NCI-H2029 (cell line): Measurements from ENCODE around the gene HIP1.
"Not testable (repeated sequence)": the region's sequence is repeated elsewhere in the genome, so short reads cannot be mapped to it uniquely, and the experiment has no call there.

Source experiments
- DNase-seq: peaks from one replicate; lab custom pipeline; 2025; lab: John Stamatoyannopoulos, UW

Gene HIP1

DNA sequence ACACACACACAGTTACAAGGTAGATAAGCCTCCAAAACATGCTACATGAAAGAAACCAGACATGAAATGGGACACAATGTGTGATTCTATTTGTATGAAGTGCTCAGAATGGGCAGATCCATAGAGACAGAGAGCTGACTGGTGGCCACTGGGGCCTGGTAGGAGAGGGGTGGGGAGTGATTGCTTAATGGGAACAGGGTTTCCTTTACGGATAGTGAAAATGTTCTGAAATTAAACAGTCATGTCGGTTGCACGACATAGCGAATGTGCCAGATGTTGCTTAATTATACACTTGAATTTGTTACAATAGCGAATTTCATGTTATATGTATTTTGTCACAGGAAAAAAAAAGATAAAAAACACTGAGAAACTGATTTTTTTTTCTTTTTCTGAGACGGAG lies 124.3 kb downstream of the HIP1 start:
- no peak for DNase-seq

DNA sequence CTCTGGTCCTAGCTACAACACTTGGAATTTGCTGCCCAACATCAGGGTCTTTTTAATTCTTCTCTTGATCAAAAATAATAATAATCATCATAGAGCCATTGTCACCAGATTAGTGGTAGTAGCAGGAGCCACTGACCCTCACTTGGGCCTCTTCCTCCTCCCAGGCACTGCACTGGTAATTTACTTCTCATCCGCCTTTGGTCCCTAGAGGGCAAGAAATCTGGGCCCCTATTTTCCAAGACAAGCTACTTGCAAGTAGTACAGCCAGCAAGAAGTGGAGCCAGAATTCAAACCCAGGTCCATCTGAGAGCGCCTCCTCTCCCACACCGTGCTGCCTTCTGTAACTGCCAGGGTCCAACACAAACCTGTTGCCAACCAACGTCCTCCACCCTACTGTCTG lies 125.4 kb downstream of the HIP1 start:
- no peak for DNase-seq

DNA sequence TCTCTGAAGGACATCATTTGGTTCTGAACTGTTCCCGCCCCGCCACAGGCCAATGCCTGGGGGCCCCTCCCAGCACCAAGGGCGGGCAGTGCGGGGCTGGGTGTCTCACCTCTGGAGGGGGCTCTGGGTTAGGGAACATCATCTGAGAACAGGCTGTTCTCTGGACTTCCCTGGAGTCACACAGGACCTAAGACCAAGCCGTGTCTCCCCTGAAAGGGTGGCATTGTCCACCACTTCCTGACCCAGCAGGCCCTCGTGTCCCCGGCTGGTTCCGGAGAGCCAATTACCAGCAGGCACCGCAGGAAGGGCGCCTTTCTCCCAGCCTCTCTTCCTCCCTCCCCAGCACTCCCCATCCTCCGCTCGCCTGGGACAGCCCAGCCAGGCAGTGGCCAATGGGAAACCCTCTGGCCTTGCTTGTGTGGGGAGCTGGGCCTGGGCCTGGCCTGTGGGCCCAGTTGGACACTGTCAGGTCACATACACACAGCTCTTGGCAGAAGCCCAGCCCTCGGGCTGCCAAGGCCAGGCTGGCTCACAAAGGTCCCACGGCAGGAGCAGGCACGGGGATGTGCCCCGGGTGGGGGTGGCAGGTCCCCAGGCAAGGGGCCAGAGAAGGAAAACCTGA lies 127.1 kb downstream of the HIP1 start:
- DNase-seq = no peak

DNA sequence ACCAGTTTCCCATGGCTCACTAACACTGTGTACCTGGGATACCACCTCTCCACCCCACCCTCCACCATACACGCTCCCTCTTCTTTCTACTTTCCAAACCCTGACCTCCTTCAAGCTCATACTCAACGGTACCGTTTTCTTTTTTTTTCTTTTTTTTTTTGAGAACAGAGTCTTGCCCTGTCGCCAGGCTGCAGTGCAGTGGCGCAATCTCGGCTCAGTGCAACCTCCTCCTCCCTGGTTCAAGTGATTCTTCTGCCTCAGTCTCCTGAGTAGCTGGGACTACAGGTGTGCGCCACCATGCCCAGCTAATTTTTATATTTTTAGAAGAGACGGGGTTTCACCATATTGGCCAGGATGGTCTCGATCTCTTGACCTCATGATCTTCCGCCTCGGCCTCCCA lies 129.3 kb downstream of the HIP1 start:
- not testable (repeated sequence) for DNase-seq

DNA sequence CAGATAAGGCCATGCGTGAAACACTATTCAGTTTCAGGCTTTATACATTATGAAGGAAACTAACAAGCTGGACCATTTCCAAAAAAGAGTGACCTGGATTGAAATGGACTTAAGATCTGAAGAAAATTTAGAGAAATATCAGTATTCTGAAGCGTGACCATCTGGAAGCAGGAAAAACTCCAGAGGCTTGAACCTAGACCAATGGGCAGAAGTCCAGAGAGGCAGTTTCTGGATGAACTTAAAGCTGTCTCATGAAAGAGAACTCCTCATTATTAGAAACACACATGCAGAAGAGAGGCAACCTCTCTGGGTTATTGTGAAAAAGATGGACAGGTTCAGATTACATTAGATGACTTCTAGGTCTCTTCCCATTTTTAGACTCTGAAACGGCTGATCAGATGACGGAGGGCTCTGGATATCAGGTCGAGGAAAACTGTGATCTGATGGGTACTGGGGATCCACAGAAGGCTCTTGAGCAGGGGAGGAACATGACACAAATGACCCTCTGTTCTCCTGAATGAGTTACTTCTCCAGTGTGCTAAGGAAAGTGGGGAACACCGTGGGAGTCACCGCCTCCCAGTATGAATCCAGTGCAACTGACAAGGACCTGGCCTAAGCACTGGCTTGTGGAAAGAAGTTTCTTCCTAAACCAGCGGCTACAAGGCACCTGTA lies 130.2 kb downstream of the HIP1 start:
- DNase-seq = no peak

DNA sequence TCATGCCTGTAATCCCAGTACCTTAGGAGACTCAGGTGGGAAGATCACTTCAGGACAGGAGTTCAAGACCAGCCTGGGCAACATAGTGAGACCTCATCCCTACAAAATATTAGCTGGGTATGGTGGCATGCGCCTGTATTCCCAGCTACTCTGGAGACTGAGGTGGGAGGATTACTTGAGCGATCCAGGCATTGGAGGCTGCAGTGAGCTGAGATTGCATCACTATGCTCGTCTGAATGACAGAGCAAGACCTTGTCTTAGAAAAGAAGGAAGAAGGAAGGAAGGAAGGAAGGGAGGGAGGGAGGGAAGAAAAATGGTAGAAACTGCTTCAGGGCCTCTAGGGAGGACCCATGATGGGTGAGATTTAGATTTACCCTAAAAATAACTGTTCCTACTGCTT lies 134.3 kb downstream of the HIP1 start:
- DNase-seq = no peak

DNA sequence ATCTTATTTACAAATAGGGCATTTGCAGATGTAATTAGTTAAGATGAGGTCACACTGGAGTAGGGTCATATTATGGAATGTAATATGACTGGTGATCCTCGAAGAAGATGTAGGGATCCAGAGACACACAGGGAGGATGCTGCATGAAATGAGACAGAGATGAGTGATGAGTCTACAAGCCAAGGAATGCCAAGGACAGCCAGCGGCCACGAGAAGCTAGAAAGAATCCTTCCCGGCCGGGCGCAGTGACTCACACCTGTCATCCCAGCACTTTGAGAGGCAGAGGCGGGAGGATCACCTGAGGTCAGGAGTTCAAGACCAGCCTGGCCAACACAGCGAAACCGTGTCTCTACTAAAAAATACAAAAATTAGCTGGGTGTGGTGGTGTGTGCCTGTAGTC lies 135.9 kb downstream of the HIP1 start:
- not testable (repeated sequence) for DNase-seq

DNA sequence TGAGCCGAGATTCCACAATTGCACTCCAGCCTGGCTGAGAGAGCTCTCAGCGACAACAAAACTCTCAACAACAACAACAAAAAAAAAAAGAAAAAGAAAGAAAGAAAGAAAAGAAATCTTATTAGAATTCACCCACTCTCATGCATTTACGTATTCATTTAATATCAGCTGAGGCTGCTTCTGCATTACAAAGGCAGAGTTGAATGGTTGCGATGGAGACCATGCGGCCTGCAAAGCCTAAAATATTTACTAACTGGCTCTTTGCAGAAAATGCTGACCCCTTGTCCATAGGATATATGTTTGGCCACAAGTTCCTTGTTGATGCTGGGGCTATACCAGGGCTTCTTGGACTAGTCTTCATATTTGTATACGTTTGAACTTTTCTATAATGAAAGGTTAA lies 137.2 kb downstream of the HIP1 start:
- no peak for DNase-seq

DNA sequence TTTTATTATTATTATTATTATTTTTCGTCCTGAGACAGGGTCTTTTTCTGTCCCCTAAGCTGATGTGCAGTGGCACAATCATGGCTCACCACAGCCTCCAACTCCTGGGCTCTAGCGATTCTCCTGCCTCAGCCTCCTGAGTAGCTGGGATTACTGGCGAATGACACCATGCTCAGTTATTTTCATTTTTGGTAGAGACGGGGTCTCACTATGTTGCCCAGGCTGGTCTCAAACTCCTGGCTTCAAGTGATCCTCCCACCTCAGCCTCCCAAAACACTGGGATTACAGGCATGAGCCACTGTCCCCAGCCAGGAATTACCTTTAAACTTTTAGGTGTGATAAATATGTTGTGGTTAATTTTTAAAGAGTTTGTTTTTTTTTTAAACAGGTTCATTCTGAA lies 138.0 kb downstream of the HIP1 start:
- not testable (repeated sequence) for DNase-seq

DNA sequence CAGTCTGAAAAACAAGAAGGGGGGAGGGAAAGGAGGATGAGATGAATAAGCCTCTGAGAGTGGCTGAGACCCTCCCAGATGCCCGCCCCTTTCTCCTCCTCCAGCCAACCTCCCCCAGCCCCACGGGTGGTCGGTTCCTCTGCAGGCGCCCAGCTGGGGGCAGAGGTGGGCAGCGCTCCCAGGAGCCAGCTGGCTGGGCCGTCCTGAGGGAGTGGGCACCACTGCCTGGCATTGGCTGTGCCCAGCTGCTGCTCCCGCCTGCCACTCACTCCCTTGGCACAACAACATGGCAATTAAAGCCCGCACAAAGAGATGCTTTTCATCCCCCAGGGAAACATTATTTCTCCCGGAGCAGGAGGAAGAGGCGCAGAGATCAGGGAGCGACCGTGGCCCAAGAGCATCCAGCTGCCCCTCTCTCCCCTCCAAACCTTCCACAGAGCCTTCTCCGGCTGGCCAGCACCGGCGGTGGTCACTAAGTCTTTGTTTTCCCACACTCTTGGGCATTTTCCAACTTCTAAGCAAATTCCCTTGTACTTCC lies 139.4 kb downstream of the HIP1 start:
- no peak for DNase-seq

DNA sequence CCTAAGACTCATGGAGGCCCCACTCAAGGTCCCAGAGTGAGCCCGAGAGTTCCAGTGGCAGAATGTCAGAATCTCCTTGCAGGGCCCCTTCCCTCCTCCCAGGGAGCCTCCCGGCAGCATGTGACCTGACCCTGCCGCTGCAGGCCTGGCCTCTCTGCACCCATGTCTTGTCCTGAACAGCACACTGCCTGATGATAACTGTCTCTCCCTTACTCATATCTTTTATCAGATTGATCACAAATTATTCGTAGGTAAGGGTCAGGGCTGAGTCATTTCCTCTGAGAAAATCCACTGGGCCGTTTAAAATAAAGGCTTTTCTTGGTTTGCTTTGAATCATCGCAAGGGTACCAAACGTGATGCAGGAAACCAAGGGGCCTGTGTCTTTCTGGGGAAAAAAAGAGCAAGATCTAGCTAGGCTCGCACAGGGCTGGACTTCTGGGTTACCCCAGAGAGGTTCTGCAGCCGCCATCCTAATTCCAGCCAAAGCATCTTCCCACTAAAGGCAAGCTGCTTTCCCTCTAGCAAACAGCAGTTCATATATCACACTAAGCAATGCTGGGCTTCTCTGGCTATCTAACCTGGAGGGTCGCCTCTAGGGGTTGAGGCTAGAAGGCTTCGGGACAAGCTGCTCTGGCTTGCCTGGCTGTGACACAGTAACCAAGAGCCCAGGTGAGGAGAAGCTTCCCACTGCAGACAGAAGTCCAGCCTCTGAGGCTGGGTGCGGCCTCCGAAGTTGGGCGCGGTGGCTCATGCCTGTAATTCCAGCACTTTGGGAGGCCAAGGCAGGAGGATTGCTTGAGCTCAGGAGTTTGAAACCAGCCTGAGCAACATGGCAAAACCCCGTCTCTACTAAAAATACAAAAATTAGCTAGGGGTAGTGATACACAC lies 141.8 kb downstream of the HIP1 start:
- no peak for DNase-seq

DNA sequence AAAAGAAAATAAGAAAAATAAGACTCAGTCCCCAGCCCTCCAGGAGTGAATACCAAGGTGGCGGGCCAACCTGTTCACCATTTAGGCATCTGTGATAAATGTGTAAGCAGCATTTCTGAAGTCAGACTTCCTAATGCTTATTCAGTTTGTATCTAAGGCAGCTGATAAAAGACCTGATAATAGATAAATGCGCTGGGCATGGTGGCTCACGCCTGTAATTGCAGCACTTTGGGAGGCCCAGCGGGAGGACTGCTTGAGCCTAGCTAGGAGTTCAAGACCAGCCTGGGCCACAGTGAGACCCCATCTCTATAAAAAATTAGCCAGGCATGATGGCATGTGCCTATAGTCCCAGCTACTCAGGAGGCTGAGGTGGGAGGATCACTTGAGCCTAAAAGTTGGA lies 143.0 kb downstream of the HIP1 start:
- no peak for DNase-seq

DNA sequence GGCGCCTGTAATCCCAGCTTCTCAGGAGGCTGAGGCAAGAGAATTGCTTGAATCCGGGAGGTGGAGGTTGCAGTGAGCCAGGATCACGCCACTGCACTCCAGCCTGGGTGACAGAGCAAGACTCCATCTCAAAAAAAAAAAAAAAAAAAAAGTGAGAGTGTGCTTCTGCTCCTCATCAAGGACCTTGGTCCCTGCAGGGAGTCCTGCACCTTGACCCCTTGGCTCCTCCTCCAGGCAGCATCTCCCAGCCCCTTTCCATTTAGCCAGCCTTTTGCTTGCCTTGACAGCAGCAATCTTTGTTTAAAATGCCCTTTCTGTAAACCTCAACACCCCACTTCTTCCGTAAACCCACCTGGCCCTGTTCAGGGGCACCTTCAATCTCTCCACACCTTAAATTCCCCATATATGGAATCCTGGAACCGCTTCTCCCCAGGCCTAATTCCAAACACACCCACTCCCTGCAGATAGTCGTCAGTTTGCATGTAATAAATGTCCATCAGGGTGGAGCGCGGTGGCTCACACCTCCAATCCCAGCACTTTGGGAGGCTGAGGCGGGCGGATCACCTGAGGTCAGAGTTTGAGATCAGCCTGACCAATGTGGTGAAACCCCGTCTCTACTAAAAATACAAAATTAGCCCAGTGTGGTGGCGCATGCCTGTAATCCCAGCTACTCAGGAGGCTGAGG lies 145.1 kb downstream of the HIP1 start:
- DNase-seq = not testable (repeated sequence)

DNA sequence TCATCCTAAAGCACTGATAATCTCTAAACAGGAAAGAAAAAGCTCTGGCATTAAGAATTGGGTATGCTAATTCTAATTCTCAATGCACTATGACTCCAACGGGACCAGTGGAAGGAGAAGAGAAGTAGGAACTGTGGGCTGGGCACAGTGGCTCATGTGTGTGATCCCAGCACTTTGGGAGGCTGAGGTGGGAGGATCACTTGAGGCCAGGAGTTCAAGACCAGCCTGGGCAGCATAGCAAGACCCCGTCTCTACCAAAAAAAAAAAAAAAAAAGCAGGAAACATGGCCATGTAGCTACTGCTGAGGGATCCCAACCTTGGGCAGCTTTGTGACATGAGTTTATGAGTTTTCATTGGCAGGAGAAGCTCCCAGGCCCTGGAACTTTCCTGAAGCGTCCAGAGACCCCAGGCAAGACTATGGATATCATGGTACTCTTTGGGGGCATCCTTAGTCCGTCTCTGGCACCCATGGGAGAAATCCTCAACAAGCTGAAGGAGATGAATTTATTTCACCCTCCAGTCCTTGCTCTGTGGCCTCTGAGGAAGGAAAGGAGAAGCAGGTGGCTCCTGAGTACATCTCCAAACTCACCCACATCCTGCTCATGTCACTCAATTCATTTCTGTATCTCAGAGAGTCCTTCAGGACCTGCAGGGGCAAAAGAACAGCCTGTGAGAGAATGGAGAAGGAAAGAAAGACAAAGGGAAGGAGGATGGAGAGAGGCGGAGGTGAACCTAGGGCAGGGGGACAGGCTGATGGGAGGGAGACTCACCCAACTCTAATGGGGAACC lies 147.1 kb downstream of the HIP1 start:
- DNase-seq = no peak

DNA sequence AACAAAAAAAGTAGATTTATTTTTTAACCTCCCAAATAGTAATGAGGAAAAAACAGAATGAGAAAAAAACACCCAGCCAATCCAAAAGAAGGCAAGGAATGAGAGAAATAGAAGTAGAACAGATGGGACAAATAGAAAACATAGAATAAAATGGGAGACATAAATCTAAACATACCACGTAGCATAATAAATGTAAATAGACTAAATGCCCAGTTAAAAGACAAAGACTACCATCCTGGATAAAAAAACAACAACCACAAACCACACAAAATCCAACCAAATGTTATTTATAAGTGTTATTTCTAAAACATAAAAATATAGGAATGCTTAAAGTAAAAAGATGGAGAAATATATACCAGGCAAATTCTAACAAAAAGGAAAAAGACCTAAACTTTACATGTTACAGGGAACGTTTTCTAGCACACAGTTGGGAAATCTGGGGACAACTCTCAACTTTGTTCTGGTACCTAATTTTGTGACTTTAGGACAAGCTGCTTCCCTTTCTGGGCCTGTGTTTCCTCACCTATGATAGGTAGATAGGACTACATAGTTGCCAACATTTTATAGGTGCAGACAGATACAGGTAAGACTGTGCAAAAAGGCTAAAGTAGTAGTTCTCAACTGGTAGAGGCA lies 148.3 kb downstream of the HIP1 start:
- DNase-seq = no peak

DNA sequence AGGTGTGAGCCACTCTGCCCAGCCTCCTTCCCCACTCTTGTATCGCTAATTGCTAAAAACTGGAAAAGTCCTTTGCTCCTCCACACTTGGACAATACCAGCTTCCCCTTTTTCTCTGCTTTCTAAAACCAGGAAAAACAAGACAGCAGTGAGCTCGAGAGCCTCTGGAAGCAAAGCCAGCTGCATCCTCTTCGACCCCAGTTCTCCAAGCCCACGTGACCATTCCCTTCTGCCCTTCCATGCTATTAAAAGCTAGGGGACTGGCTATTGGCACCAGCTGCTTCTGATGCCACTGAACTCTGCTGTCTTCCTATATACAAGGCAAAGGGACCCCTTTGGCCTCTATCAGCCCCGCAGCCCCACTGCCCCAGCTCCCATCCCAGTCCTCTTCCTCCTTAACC lies 154.4 kb downstream of the HIP1 start:
- no peak for DNase-seq

DNA sequence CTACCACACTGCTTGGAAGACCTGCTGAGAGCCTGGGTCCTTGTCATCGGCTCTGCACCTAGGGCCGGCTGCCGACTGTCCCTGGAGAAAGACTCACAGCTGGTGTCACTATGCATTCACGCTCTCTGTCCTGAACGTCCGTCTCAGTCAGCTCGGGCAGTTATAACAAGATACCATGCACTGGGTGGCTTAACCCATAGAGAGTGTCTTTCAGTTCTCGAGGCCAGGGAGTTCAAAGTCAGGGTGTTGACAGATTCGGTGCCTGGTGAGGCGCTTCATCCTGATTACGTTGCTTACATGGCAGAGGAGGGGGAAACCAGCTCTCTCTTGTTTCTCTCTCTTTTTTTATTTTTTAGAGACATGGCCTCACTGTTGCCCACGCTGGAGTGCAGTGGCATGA lies 155.5 kb downstream of the HIP1 start:
- DNase-seq = no peak

DNA sequence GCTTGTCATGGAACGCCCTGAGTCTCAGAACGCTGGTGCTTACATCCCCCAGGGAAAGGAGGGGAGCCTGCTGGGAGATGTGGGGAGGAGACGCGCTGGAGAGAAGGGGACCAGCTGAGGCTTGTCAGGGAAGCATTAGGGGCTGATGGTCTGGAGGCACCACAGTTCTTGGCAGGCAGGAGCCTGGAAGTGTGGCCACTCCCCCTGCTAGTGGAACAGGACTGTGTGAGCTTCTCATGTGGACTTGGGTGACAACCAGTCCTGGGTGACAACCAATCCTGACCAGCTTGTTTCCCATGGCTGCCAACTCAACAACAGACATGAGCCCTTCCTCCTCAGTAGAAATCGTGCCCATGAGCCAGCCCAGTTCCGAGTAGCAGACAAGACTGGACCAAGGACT lies 158.8 kb downstream of the HIP1 start:
- no peak for DNase-seq

DNA sequence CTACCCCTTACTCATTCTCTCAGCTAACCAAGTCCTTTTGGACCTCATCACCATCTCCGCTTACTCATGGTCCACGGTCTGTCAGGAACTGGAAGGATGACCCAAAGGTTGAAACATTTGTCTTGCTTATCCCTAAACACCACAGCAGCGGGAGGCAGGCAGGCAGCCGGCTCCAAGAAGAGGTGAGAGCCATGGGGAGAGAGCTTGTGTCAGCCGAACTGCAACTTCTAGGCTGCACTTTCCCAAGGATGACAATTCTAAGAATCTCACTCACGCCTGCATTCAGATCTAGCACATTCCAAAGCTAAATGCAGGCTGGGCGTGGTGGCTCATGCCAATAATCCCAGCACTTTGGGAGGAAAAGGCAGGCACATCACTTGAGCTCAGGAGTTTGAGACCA lies 160.7 kb downstream of the HIP1 start:
- no peak for DNase-seq

DNA sequence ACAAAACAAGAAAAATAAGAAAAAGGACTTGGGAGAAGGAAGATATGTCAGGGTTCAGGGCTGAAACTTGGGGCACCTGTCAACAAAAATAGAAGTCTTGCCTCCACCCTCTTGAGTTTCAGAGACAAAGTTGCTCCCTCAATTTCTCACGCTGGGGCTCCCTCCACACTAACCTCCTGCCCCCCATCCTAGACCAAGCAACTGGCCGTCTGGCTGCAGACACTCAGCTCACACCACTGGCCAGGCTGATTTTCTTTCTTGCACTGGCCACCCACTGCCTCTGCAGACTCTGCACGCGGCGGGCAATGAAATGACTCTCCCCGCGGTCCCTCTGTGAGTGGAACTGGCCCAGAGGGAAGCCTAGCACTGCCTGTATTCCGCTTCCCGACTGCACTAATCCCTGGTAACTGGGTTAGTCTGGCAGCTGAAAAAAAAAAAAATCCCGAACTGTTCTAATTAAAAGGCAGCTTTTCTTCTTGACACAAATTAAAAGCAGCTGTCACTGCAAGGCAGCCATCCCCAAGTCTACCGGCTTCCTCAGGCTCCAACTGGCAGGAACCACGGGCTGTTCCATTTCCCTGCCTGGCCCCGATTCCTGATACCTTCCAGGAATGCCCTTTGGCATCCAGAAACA lies 163.1 kb downstream of the HIP1 start:
- no peak for DNase-seq
